HL-60 (cell line): ENCODE measurements around the gene CUTC.

ENCODE experiments used
- GABPA ChIP-seq: IDR thresholded peaks from 2 replicates; pipeline ENCODE4 v1.6.1; 2012; ENCODE audit warnings: low read depth
- POLR2AphosphoS5 ChIP-seq: IDR thresholded peaks from 2 replicates; pipeline ENCODE4 v1.6.1; 2012; ENCODE audit warnings: low read depth
- REST ChIP-seq: IDR thresholded peaks from 2 replicates; pipeline ENCODE4 v1.6.1; 2012; ENCODE audit warnings: low read depth; ENCODE audit not compliant: insufficient replicate concordance
- SPI1 ChIP-seq: IDR thresholded peaks from 2 replicates; pipeline ENCODE4 v1.6.1; 2012; ENCODE audit warnings: low read depth, mild to moderate bottlenecking, borderline replicate concordance
- TF ChIP-seq, protein P1 (sequence below): IDR thresholded peaks from one replicate; pipeline ENCODE4 v1.5.1; 2011; ENCODE audit warnings: low read length, control low read depth, inconsistent platforms; ENCODE audit not compliant: insufficient read depth

- TF ChIP-seq, protein P1, sequence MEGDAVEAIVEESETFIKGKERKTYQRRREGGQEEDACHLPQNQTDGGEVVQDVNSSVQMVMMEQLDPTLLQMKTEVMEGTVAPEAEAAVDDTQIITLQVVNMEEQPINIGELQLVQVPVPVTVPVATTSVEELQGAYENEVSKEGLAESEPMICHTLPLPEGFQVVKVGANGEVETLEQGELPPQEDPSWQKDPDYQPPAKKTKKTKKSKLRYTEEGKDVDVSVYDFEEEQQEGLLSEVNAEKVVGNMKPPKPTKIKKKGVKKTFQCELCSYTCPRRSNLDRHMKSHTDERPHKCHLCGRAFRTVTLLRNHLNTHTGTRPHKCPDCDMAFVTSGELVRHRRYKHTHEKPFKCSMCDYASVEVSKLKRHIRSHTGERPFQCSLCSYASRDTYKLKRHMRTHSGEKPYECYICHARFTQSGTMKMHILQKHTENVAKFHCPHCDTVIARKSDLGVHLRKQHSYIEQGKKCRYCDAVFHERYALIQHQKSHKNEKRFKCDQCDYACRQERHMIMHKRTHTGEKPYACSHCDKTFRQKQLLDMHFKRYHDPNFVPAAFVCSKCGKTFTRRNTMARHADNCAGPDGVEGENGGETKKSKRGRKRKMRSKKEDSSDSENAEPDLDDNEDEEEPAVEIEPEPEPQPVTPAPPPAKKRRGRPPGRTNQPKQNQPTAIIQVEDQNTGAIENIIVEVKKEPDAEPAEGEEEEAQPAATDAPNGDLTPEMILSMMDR: no peak
- TF ChIP-seq POLR2AphosphoS5 (no peak), REST (no peak), GABPA (no peak), SPI1 (no peak)
Measured at GRCh38 chr10:99767901-99768300, 35.9 kb downstream of the CUTC start.
